ENCODE results near the gene COL28A1. TPM values are rescaled to one million over a fixed set of nuclear protein-coding genes. Genes with fewer than 3 reads are reported as not detected.

COL28A1 gene
- polyA plus RNA-seq, 3 donors: not detected

GRCh38 chr7:7312323-7312722, 223.3 kb downstream of the COL28A1 start:
- Mint-ChIP-seq H3K27ac (no peak overlapping the region), H3K4me1 (no peaks in the 10 kb centered on the region), H3K9me3 (peaks cover 0 to 4% (median 0%) of the 10 kb centered on the region in 7 donors), H3K27me3 (ENCODE audit: low read depth in 3 of 3) (peaks cover 0 to 2% (median 2%) of the 10 kb centered on the region in 3 donors), H3K36me3 (no peaks in the 10 kb centered on the region), H3K4me3 (no peak overlapping the region)
- Histone ChIP-seq H4K20me1 (ENCODE audit: insufficient read depth, low read length) (no peaks in the 10 kb centered on the region), H3K4me1 (ENCODE audit: control insufficient read depth in 1 of 2, insufficient read depth in 2 of 2, low read length in 2 of 2) (no peaks in the 10 kb centered on the region), H3K4me3 (replicated peaks in 1 of 3; ENCODE audit: low read depth in 2 of 3, low read length in 3 of 3) (no peak overlapping the region), H3K27ac (ENCODE audit: low read depth in 1 of 2, low read length in 2 of 2) (no peak overlapping the region), H3K27me3 (ENCODE audit: control insufficient read depth in 2 of 2, insufficient read depth in 2 of 2, low read length in 2 of 2) (no peaks in the 10 kb centered on the region), H3K9me3 (replicated peaks in 1 of 2; ENCODE audit: control insufficient read depth in 1 of 2, insufficient read depth in 1 of 2, low read length in 2 of 2) (no peaks in the 10 kb centered on the region), H2AFZ (ENCODE audit: insufficient read depth, low read depth, low read length, poor library complexity, severe bottlenecking) (no peak overlapping the region), H3K9ac (ENCODE audit: insufficient read depth, low read length, poor library complexity, severe bottlenecking) (no peak overlapping the region), H3K79me2 (ENCODE audit: insufficient read depth, low read length) (no peaks in the 10 kb centered on the region), H3K4me2 (replicated peaks; ENCODE audit: extremely low read depth, low read length, poor library complexity, severe bottlenecking) (no peak overlapping the region), H3K36me3 (replicated peaks in 1 of 2; ENCODE audit: control insufficient read depth in 1 of 2, insufficient read depth in 2 of 2, low read length in 2 of 2) (no peaks in the 10 kb centered on the region)
- intact Hi-C loops (cut with micrococcal nuclease): no loop called here
- TF ChIP-seq CTCF (IDR thresholded peaks at IDR 0.05): no peak
- WGBS (ENCODE audit: insufficient coverage): no CpG with 5 or more reads among the region's 2 CpGs
- DNase-seq: no peak

GRCh38 chr7:7311001-7311400, 224.7 kb downstream of the COL28A1 start:
- no peaks in the 10 kb centered on the region for H3K79me2 ChIP-seq (ENCODE audit: insufficient read depth, low read length)
- H3K4me1 ChIP-seq (ENCODE audit: control insufficient read depth in 1 of 2, insufficient read depth in 2 of 2, low read length in 2 of 2): no peaks in the 10 kb centered on the region
- H3K27me3 ChIP-seq (ENCODE audit: control insufficient read depth in 2 of 2, insufficient read depth in 2 of 2, low read length in 2 of 2): no peaks in the 10 kb centered on the region
- Mint-ChIP-seq H3K4me1 (no peaks in the 10 kb centered on the region), H3K36me3 (no peaks in the 10 kb centered on the region), H3K9me3 (peaks cover 0 to 4% (median 0%) of the 10 kb centered on the region in 7 donors), H3K27me3 (ENCODE audit: low read depth in 3 of 3) (peaks cover 0 to 2% (median 2%) of the 10 kb centered on the region in 3 donors), H3K4me3 (no peak overlapping the region), H3K27ac (no peak overlapping the region)
- H3K4me2 ChIP-seq (replicated peaks; ENCODE audit: extremely low read depth, low read length, poor library complexity, severe bottlenecking): no peak overlapping the region
- no peak overlapping the region for H3K9ac ChIP-seq (ENCODE audit: insufficient read depth, low read length, poor library complexity, severe bottlenecking)
- no CpG with 5 or more reads among the region's 2 CpGs for WGBS (ENCODE audit: insufficient coverage)
- no peak for DNase-seq
- no peak overlapping the region for H3K27ac ChIP-seq (ENCODE audit: low read depth in 1 of 2, low read length in 2 of 2)
- no peak overlapping the region for H3K4me3 ChIP-seq (replicated peaks in 1 of 3; ENCODE audit: low read depth in 2 of 3, low read length in 3 of 3)
- intact Hi-C loops (cut with micrococcal nuclease): no loop called here
- H2AFZ ChIP-seq (ENCODE audit: insufficient read depth, low read depth, low read length, poor library complexity, severe bottlenecking): no peak overlapping the region
- no peak for TF ChIP-seq CTCF (IDR thresholded peaks at IDR 0.05)
- no peaks in the 10 kb centered on the region for H3K36me3 ChIP-seq (replicated peaks in 1 of 2; ENCODE audit: control insufficient read depth in 1 of 2, insufficient read depth in 2 of 2, low read length in 2 of 2)
- no peaks in the 10 kb centered on the region for H4K20me1 ChIP-seq (ENCODE audit: insufficient read depth, low read length)
- H3K9me3 ChIP-seq (replicated peaks in 1 of 2; ENCODE audit: control insufficient read depth in 1 of 2, insufficient read depth in 1 of 2, low read length in 2 of 2): no peaks in the 10 kb centered on the region
